Esophagus muscularis mucosa (tissue), 4 donors: ENCODE measurements around the gene NELFCD. TPM values are rescaled to one million over a fixed set of nuclear protein-coding genes. Genes with fewer than 3 reads are reported as not detected.

Experiments used
- DNase-seq: peaks from one replicate; pipeline ENCODE4 v3.0.0-alpha.2; 2017; ENCODE audit errors: extremely low spot score
- H3K27ac ChIP-seq, 4 donors: fragments of 200-600 bp; sonication (generic); replicated peaks in 1 of 4; 1 replicate in 3 of 4; 2 replicates in 1 of 4; pipeline ENCODE4 v1.5.1; 2016 to 2019; ENCODE audit warnings: mild to moderate bottlenecking in 1 of 4
- H3K27me3 ChIP-seq, 4 donors: fragments of 200-600 bp; sonication (generic); one replicate each; pipeline versions ENCODE4 v1.5.1 to v1.6.0; 2016 to 2019
- H3K36me3 ChIP-seq, 4 donors: fragments of 200-600 bp; sonication (generic); one replicate each; pipeline ENCODE4 v1.5.1; 2016 to 2019
- H3K4me1 ChIP-seq, 4 donors: fragments of 200-600 bp; sonication (generic); one replicate each; pipeline ENCODE4 v1.5.1; 2016 to 2019
- H3K4me3 ChIP-seq, 4 donors: fragments of 200-600 bp; sonication (generic); 1 replicate in 2 of 4; 2 replicates in 2 of 4; pipeline ENCODE4 v1.5.1; 2016 to 2019; ENCODE audit warnings: mild to moderate bottlenecking in 4 of 4, moderate library complexity in 1 of 4
- H3K9me3 ChIP-seq, 4 donors: fragments of 200-600 bp; sonication (generic); 1 replicate in 3 of 4; 2 replicates in 1 of 4; pipeline ENCODE4 v1.5.1; 2016 to 2019
- EP300 ChIP-seq: sonication (generic); formaldehyde crosslinking; IDR thresholded peaks from one replicate; pipeline ENCODE4 v1.6.1; 2017; ENCODE audit warnings: antibody characterized with exemption
- POLR2A ChIP-seq: fragments of 450-650 bp; IDR thresholded peaks from one replicate; pipeline ENCODE4 v1.6.1; 2017; ENCODE audit warnings: antibody characterized with exemption, moderate library complexity, mild to moderate bottlenecking, low read depth
- POLR2AphosphoS5 ChIP-seq, 2 donors: sonication (generic); formaldehyde crosslinking; IDR thresholded peaks; one replicate each; pipeline ENCODE4 v1.6.1; 2017; ENCODE audit warnings: antibody characterized with exemption in 2 of 2
- WGBS: methylation state at CpG from one replicate; pipeline ENCODE4 v1.1.5; 2018; 5-methylcytosine and 5-hydroxymethylcytosine counted together
- intact Hi-C: fragments of 100-400 bp; cut with DNase I; formaldehyde crosslinking; loops from one replicate; pipeline ENCODE4 v1.15.1; 2023
- total RNA-seq, 4 donors: library from RNA; depleted of rRNA; stranded (reverse); fragments of >200 nt; gene quantifications; one replicate each; pipeline versions ENCODE4 v1.1.0 to v1.2.1, GENCODE V29; 2016
- TF ChIP-seq, protein P1 (sequence below), 3 experiments: fragments of 200-600 bp in 2 of 3; fragments of 450-650 bp in 1 of 3; sonication (generic) in 2 of 3; IDR thresholded peaks; one replicate each; pipeline ENCODE4 v1.5.1; 2017 to 2019; ENCODE audit warnings: antibody characterized with exemption in 3 of 3, mild to moderate bottlenecking in 2 of 3, moderate library complexity in 1 of 3

NELFCD gene
- total RNA-seq, 4 donors from 2014 or later: 30.5 to 41.5 (median 34.9) TPM

DNA sequence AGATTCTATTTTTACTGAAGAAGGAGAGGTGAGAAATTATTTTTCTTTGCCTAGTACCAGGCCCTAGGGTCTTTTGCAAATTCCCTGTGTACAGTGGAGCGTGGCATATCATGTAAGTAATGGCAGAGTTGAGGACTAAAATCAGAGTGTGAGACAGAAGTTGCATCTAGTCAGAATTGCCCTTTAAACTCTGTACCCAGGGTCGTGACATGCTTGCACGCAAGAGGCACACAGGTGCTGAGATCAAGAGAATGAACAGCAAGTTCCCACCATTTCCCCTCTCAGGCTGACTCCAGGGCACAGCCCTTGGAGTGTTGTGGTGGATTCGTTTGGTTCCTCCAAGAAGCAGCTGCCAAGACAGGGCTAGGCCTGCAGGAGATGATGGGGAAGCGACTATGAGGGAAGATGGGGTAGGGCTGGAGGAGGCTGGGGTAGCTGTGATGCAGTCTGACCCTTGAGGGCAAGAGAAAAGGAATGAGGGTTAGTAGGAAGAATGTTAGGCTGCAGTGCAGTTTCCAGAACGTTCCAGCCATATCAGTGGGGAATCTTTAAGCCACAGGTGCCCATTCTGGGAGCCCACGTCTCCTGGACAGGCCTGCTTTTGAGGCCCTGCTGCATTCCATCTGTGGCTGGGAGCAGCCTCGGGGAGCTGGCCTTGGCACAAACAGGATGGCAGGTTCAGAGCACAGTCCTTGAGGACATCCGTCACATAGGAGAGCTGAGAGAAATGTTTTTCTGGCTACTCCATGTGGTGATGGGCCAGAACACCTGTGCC, 6.9 kb downstream of the NELFCD start:
- no peak overlapping the region for H3K4me3 ChIP-seq
- intact Hi-C loops: no loop called here
- no peak overlapping the region for H3K27ac ChIP-seq
- no peak for DNase-seq
- H3K9me3 ChIP-seq: no peaks in the 10 kb centered on the region
- WGBS: 79% methylated on average over 5 of the region's 9 CpGs
- TF ChIP-seq POLR2A (no peak), POLR2AphosphoS5 (IDR thresholded peaks at IDR 0.05) (no peak), EP300 (no peak)
- TF ChIP-seq, protein P1, sequence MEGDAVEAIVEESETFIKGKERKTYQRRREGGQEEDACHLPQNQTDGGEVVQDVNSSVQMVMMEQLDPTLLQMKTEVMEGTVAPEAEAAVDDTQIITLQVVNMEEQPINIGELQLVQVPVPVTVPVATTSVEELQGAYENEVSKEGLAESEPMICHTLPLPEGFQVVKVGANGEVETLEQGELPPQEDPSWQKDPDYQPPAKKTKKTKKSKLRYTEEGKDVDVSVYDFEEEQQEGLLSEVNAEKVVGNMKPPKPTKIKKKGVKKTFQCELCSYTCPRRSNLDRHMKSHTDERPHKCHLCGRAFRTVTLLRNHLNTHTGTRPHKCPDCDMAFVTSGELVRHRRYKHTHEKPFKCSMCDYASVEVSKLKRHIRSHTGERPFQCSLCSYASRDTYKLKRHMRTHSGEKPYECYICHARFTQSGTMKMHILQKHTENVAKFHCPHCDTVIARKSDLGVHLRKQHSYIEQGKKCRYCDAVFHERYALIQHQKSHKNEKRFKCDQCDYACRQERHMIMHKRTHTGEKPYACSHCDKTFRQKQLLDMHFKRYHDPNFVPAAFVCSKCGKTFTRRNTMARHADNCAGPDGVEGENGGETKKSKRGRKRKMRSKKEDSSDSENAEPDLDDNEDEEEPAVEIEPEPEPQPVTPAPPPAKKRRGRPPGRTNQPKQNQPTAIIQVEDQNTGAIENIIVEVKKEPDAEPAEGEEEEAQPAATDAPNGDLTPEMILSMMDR (IDR thresholded peaks at IDR 0.05): no peak
- peaks cover 21 to 31% (median 28%) of the 10 kb centered on the region in 4 donors for H3K4me1 ChIP-seq
- peaks cover 58 to 74% (median 69%) of the 10 kb centered on the region in 4 donors for H3K36me3 ChIP-seq
- no peaks in the 10 kb centered on the region for H3K27me3 ChIP-seq

DNA sequence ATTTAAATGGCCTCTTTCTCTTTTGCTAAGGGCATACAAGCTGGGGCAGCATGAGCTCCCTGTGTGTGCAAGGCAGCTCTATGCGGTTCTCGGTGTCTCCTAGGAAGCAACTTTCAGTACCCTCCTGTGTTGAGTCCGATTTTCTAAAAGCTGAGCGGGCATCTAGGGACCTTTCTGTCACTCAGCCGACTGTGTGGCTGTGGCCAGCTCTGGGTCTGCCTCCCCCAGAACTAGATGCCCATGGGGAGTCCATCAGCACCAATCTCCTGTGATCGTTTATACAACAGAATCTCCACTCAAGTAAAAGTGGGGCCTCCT, 7.5 kb downstream of the NELFCD start:
- WGBS: 94% methylated on average over 6 of the region's 6 CpGs
- Histone ChIP-seq H3K36me3 (peaks cover 64 to 80% (median 75%) of the 10 kb centered on the region in 4 donors), H3K4me1 (peaks cover 16 to 26% (median 23%) of the 10 kb centered on the region in 4 donors), H3K4me3 (no peak overlapping the region), H3K27me3 (no peaks in the 10 kb centered on the region), H3K9me3 (no peaks in the 10 kb centered on the region), H3K27ac (no peak overlapping the region)
- intact Hi-C loops: no loop called here
- TF ChIP-seq, protein P1 (IDR thresholded peaks at IDR 0.05): no peak
- no peak for TF ChIP-seq POLR2AphosphoS5 (IDR thresholded peaks at IDR 0.05)
- TF ChIP-seq POLR2A: no peak
- TF ChIP-seq EP300: no peak
- DNase-seq: no peak

DNA sequence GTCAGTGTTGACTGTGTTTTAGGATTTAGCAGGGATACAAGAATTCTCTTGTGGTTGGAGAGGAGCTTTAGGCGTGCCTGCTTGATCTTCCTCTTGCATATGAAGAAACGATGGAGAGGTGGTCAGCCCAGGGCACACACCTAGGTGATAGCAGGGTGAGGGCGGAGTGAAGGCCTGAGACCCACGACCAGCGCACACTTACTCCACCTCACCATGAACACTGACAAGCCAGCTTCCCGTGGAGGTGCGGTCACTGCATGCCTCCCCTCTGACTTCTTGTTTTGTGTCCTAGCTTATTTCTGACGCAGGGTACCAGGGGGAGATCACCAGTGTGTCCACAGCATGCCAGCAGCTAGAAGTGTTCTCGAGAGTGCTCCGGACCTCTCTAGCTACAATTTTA, 8.1 kb downstream of the NELFCD start:
- Histone ChIP-seq H3K9me3 (no peaks in the 10 kb centered on the region), H3K4me1 (peaks cover 9 to 19% (median 16%) of the 10 kb centered on the region in 4 donors), H3K4me3 (no peak overlapping the region), H3K36me3 (peaks cover 71 to 87% (median 82%) of the 10 kb centered on the region in 4 donors), H3K27ac (no peak overlapping the region), H3K27me3 (no peaks in the 10 kb centered on the region)
- intact Hi-C loops: no loop called here
- TF ChIP-seq EP300: no peak
- no peak for TF ChIP-seq POLR2A
- TF ChIP-seq, protein P1 (IDR thresholded peaks at IDR 0.05): no peak
- no peak for TF ChIP-seq POLR2AphosphoS5 (IDR thresholded peaks at IDR 0.05)
- DNase-seq: no peak
- 95% methylated on average over 10 of the region's 10 CpGs for WGBS

DNA sequence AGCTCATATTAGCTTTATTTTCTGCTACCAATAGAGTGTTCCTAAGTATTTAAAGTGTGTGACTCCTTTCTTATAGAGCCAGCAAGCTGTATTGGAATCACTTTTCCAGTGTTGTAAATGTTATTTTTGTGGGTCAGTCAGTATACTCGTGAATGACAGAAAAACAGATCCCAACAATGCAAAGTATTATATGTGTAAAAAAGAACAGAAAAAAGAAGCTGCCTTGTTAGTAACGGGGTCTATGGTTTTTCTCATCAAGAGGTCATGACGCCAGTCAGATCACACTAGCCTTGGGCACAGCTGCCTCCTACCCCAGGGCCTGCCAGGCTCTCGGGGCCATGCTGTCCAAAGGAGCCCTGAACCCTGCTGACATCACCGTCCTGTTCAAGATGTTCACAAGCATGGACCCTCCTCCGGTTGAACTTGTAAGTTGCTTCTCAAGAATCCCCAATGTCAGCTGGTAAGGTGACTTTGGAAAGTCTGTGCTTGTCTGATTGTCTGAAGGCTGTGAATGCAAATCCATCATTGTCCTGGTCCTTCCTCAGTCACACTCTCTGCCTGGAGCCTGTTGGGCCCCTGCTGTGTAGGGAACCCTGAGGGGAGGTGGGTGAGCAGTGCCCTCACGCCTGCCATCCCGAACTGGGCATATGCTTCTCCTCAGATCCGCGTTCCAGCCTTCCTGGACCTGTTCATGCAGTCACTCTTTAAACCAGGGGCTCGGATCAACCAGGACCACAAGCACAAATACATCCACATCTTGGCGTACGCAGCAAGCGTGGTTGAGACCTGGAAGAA, 9.8 kb downstream of the NELFCD start:
- Histone ChIP-seq H3K27me3 (no peaks in the 10 kb centered on the region), H3K4me1 (peaks cover 0 to 3% (median under 1%) of the 10 kb centered on the region in 4 donors), H3K4me3 (no peak overlapping the region), H3K36me3 (peaks cover 86 to 100% (median 97%) of the 10 kb centered on the region in 4 donors), H3K27ac (no peak overlapping the region), H3K9me3 (no peaks in the 10 kb centered on the region)
- no peak for DNase-seq
- WGBS: 85% methylated on average over 14 of the region's 14 CpGs
- TF ChIP-seq, protein P1 (IDR thresholded peaks at IDR 0.05): no peak
- no peak for TF ChIP-seq EP300
- TF ChIP-seq POLR2A: no peak
- no peak for TF ChIP-seq POLR2AphosphoS5 (IDR thresholded peaks at IDR 0.05)
- intact Hi-C loops: no loop called here
